BLaER1 treated with 17β-estradiol and CSF1 and Interleukin-3, amounts not matched to agents 10 nM and 100 nM (cell line): Measurements from ENCODE around the gene DUSP19.
A peak's percentile ranks its signal among the peaks of the same experiment; 100 is the strongest.

Experiments
- H3K27ac ChIP-seq, 11 experiments: shearing (Covaris generic); formaldehyde crosslinking; 2 replicates each; pipeline ENCODE4 v1.8.1; 2022
- H3K27me3 ChIP-seq, 11 experiments: shearing (Covaris generic); formaldehyde crosslinking; 2 replicates each; pipeline ENCODE4 v1.8.1; 2022
- H3K36me3 ChIP-seq, 11 experiments: shearing (Covaris generic); formaldehyde crosslinking; 2 replicates each; pipeline ENCODE4 v1.8.1; 2022
- H3K4me1 ChIP-seq, 10 experiments: shearing (Covaris generic); formaldehyde crosslinking; 2 replicates each; pipeline ENCODE4 v1.8.1; 2022
- H3K4me2 ChIP-seq, 11 experiments: shearing (Covaris generic); formaldehyde crosslinking; 2 replicates each; pipeline ENCODE4 v1.8.1; 2022
- H3K4me3 ChIP-seq, 10 experiments: shearing (Covaris generic); formaldehyde crosslinking; 2 replicates each; pipeline ENCODE4 v1.8.1; 2022
- H3K9ac ChIP-seq, 11 experiments: shearing (Covaris generic); formaldehyde crosslinking; 2 replicates each; pipeline ENCODE4 v1.8.1; 2022
- H3K9me3 ChIP-seq, 11 experiments: shearing (Covaris generic); formaldehyde crosslinking; replicated peaks in 1 of 11; 2 replicates each; pipeline ENCODE4 v1.8.1; 2022
- H4K20me1 ChIP-seq, 11 experiments: shearing (Covaris generic); formaldehyde crosslinking; 2 replicates each; pipeline ENCODE4 v1.8.1; 2022
- Cebpa-rat ChIP-seq, 11 experiments: shearing (Covaris generic); IDR thresholded peaks; 2 replicates each; pipeline ENCODE4 v1.8.1; 2022

Gene DUSP19

GRCh38 chr2:183112577-183112976 lies 34.0 kb downstream of the DUSP19 start:
- Histone ChIP-seq H3K9ac (no peak overlapping the region), H3K27ac (no peak overlapping the region), H3K4me3 (no peak overlapping the region), H3K36me3 (no peaks in the 10 kb centered on the region), H3K4me2 (no peak overlapping the region), H3K9me3 (no peaks in the 10 kb centered on the region), H3K4me1 (no peaks in the 10 kb centered on the region), H3K27me3 (no peaks in the 10 kb centered on the region), H4K20me1 (no peaks in the 10 kb centered on the region)
- TF ChIP-seq Cebpa-rat (IDR thresholded peaks at IDR 0.05), result no peak

- H3K4me2 ChIP-seq, result no peak overlapping the region
- no peak overlapping the region for H3K27ac ChIP-seq
- no peaks in the 10 kb centered on the region for H3K27me3 ChIP-seq
- no peak overlapping the region for H3K9ac ChIP-seq
- no peaks in the 10 kb centered on the region for H3K4me1 ChIP-seq
- H3K36me3 ChIP-seq, result no peaks in the 10 kb centered on the region
- no peaks in the 10 kb centered on the region for H4K20me1 ChIP-seq
- H3K4me3 ChIP-seq, result no peak overlapping the region
- no peak for TF ChIP-seq Cebpa-rat (IDR thresholded peaks at IDR 0.05)
- no peaks in the 10 kb centered on the region for H3K9me3 ChIP-seq
These were observed 35.1 kb downstream of the DUSP19 start for GRCh38 chr2:183113630-183114029.

- no peaks in the 10 kb centered on the region for H3K4me1 ChIP-seq
- H3K27me3 ChIP-seq, result no peaks in the 10 kb centered on the region
- H3K9ac ChIP-seq, result no peak overlapping the region
- no peak overlapping the region for H3K4me3 ChIP-seq
- no peak overlapping the region for H3K27ac ChIP-seq
- H3K4me2 ChIP-seq, result no peak overlapping the region
- no peaks in the 10 kb centered on the region for H3K9me3 ChIP-seq
- no peaks in the 10 kb centered on the region for H3K36me3 ChIP-seq
- no peaks in the 10 kb centered on the region for H4K20me1 ChIP-seq
- TF ChIP-seq Cebpa-rat (IDR thresholded peaks at IDR 0.05), result no peak
These were observed 38.7 kb downstream of the DUSP19 start for GRCh38 chr2:183117226-183117625.

GRCh38 chr2:183123117-183123958 lies 44.8 kb downstream of the DUSP19 start:
- Histone ChIP-seq H3K9me3 (no peaks in the 10 kb centered on the region), H3K36me3 (peaks cover 1 to 9% (median 6%) of the 10 kb centered on the region in 11 experiments; a peak in 18 of 22 replicates), H3K4me3 (peak overlapping the region; percentile 76 to 99 (median 88)), H3K9ac (peak overlapping the region; percentile 84 to 93 (median 87); a peak in 21 of 22 replicates), H3K27ac (peak overlapping the region in 8 of 11 experiments; percentile 84 to 94 (median 88); a peak in 16 of 22 replicates), H3K4me2 (peak overlapping the region; percentile 58 to 98 (median 84)), H4K20me1 (peaks cover 0 to 30% (median 19%) of the 10 kb centered on the region in 11 experiments; a peak in 9 of 22 replicates), H3K4me1 (peaks cover 11 to 17% (median 14%) of the 10 kb centered on the region in 10 experiments), H3K27me3 (no peaks in the 10 kb centered on the region)
- no peak for TF ChIP-seq Cebpa-rat (IDR thresholded peaks at IDR 0.05)

GRCh38 chr2:183123959-183124221 lies 45.3 kb downstream of the DUSP19 start:
- H3K27me3 ChIP-seq, result no peaks in the 10 kb centered on the region
- peak overlapping the region; percentile 58 to 98 (median 84) for H3K4me2 ChIP-seq
- peaks cover 7 to 15% (median 12%) of the 10 kb centered on the region in 11 experiments; a peak in 20 of 22 replicates for H3K36me3 ChIP-seq
- H3K4me1 ChIP-seq, result peaks cover 11 to 17% (median 14%) of the 10 kb centered on the region in 10 experiments
- no peak for TF ChIP-seq Cebpa-rat (IDR thresholded peaks at IDR 0.05)
- H3K9ac ChIP-seq, result peak overlapping the region; percentile 84 to 93 (median 87)
- peaks cover 0 to 33% (median 22%) of the 10 kb centered on the region in 11 experiments; a peak in 9 of 22 replicates for H4K20me1 ChIP-seq
- peak overlapping the region; percentile 76 to 99 (median 88) for H3K4me3 ChIP-seq
- peak overlapping the region; percentile 64 to 94 (median 90); a peak in 21 of 22 replicates for H3K27ac ChIP-seq
- no peaks in the 10 kb centered on the region for H3K9me3 ChIP-seq

GRCh38 chr2:183124222-183124956 lies 45.8 kb downstream of the DUSP19 start, which contains the start of gene NUP35:
NUP35 (plus strand) TSS chr2:183124443; CDS start chr2:183124458, 15 bp downstream.
- Histone ChIP-seq H3K4me1 (peaks cover 11 to 17% (median 14%) of the 10 kb centered on the region in 10 experiments), H3K27me3 (no peaks in the 10 kb centered on the region), H3K27ac (peak within 1 kb of the TSS; percentile 64 to 94 (median 90)), H3K9me3 (no peaks in the 10 kb centered on the region), H3K4me3 (peak within 1 kb of the TSS; percentile 76 to 99 (median 88)), H3K4me2 (peak within 1 kb of the TSS; percentile 80 to 98 (median 86)), H3K36me3 (peaks cover 12 to 20% (median 15%) of the 10 kb centered on the region in 11 experiments; a peak in 21 of 22 replicates), H3K9ac (peak within 1 kb of the TSS; percentile 84 to 93 (median 87)), H4K20me1 (peaks cover 0 to 38% (median 26%) of the 10 kb centered on the region in 11 experiments; a peak in 11 of 22 replicates)
- TF ChIP-seq Cebpa-rat (IDR thresholded peaks at IDR 0.05), result peak; percentile 81 to 98 (median 93)

GRCh38 chr2:183124957-183125255 lies 46.4 kb downstream of the DUSP19 start:
- H3K36me3 ChIP-seq, result peaks cover 16 to 25% (median 19%) of the 10 kb centered on the region in 11 experiments; a peak in 21 of 22 replicates
- no peaks in the 10 kb centered on the region for H3K9me3 ChIP-seq
- TF ChIP-seq Cebpa-rat (IDR thresholded peaks at IDR 0.05), result no peak
- H3K4me2 ChIP-seq, result peak overlapping the region; percentile 80 to 98 (median 86)
- no peaks in the 10 kb centered on the region for H3K27me3 ChIP-seq
- peak overlapping the region; percentile 84 to 93 (median 87) for H3K9ac ChIP-seq
- H3K4me3 ChIP-seq, result peak overlapping the region; percentile 76 to 99 (median 88)
- peak overlapping the region in 10 of 11 experiments; percentile 84 to 94 (median 90); a peak in 21 of 22 replicates for H3K27ac ChIP-seq
- H3K4me1 ChIP-seq, result peaks cover 11 to 17% (median 14%) of the 10 kb centered on the region in 10 experiments
- peaks cover 0 to 44% (median 31%) of the 10 kb centered on the region in 11 experiments; a peak in 11 of 22 replicates for H4K20me1 ChIP-seq

GRCh38 chr2:183125659-183126341 lies 47.3 kb downstream of the DUSP19 start:
- Histone ChIP-seq H3K9ac (peak overlapping the region in 3 of 11 experiments; percentile 84 to 93 (median 87); a peak in 2 of 22 replicates), H3K9me3 (no peaks in the 10 kb centered on the region), H3K4me1 (peaks cover 11 to 17% (median 14%) of the 10 kb centered on the region in 10 experiments), H4K20me1 (peaks cover 0 to 53% (median 38%) of the 10 kb centered on the region in 11 experiments; a peak in 12 of 22 replicates), H3K27me3 (no peaks in the 10 kb centered on the region), H3K27ac (peak overlapping the region in 1 of 11 experiments; percentile 86; a peak in 1 of 22 replicates), H3K36me3 (peaks cover 24 to 34% (median 28%) of the 10 kb centered on the region in 11 experiments; a peak in 21 of 22 replicates), H3K4me3 (peak overlapping the region in 9 of 10 experiments; percentile 76 to 95 (median 87); a peak in 17 of 20 replicates), H3K4me2 (peak overlapping the region; percentile 80 to 98 (median 86))
- no peak for TF ChIP-seq Cebpa-rat (IDR thresholded peaks at IDR 0.05)
